ENCODE data around the gene TIMM29. TPM values are rescaled to one million over a fixed set of nuclear protein-coding genes. Genes with fewer than 3 reads are reported as not detected.

The TIMM29 gene
- total and polyA plus RNA-seq, 2 of the 13 experiments (the other 11 are each of a cell fraction or from before 2014, with no cell fraction given): 7.1 to 33.8 TPM

GRCh38 chr19:10961073-10961860, 32.7 kb downstream of the TIMM29 start (continued):
- peak; percentile 12; the same call in 1 of the 2 replicates for TF ChIP-seq ZNF784 (CRISPR knock-in tag; IDR thresholded peaks at IDR 0.05; ENCODE audit: borderline replicate concordance)
- TF ChIP-seq ZNF230 (CRISPR knock-in tag; IDR thresholded peaks at IDR 0.05): no peak
- no peak for TF ChIP-seq HOXA9 (CRISPR knock-in tag; IDR thresholded peaks at IDR 0.05; ENCODE audit: borderline replicate concordance)
- TF ChIP-seq ZMYM3 (CRISPR knock-in tag; IDR thresholded peaks at IDR 0.05): no peak
- TF ChIP-seq MAZ (IDR thresholded peaks at IDR 0.05; ENCODE audit: borderline replicate concordance, low read depth, low read length): 0 out of 2 replicates have a peak, but pooled peaks have one; percentile 52
- TF ChIP-seq MAZ (CRISPR knock-in tag; IDR thresholded peaks at IDR 0.05; ENCODE audit: low read depth): no peak
- TF ChIP-seq THAP7 (CRISPR knock-in tag; IDR thresholded peaks at IDR 0.05): no peak
- TF ChIP-seq ASH2L (IDR thresholded peaks at IDR 0.05; ENCODE audit: insufficient read length, low read depth, low read length): peak; percentile 83
- TF ChIP-seq ZNF317 (CRISPR knock-in tag; IDR thresholded peaks at IDR 0.05): no peak
- no peak for TF ChIP-seq ZBTB44 (CRISPR knock-in tag; IDR thresholded peaks at IDR 0.05)
- TF ChIP-seq ZNF546 (CRISPR knock-in tag; conservative IDR thresholded peaks at IDR 0.05): 0 out of 2 replicates have a peak, but pooled peaks have one; percentile 8
- TF ChIP-seq ZSCAN25 (CRISPR knock-in tag; IDR thresholded peaks at IDR 0.05): peak; percentile 18; the same call in 1 of the 2 replicates
- TF ChIP-seq BRCA1 (CRISPR knock-in tag; IDR thresholded peaks at IDR 0.05): no peak
- no peak for TF ChIP-seq HMGA1 (CRISPR knock-in tag; conservative IDR thresholded peaks at IDR 0.05)
- TF ChIP-seq GATAD2A (CRISPR knock-in tag; IDR thresholded peaks at IDR 0.05): no peak
- TF ChIP-seq ZNF746 (CRISPR knock-in tag; IDR thresholded peaks at IDR 0.05): no peak
- no peak for TF ChIP-seq HDAC6 (IDR thresholded peaks at IDR 0.05; ENCODE audit: low read depth, low read length)
- no peak for TF ChIP-seq KDM1A (CRISPR knock-in tag; IDR thresholded peaks at IDR 0.05)
- TF ChIP-seq SSRP1 (CRISPR knock-in tag; IDR thresholded peaks at IDR 0.05): no peak
- TF ChIP-seq BRD4 (CRISPR knock-in tag; IDR thresholded peaks at IDR 0.05): no peak
- no peak for TF ChIP-seq KDM2A (CRISPR knock-in tag; IDR thresholded peaks at IDR 0.05; ENCODE audit: borderline replicate concordance, low read depth)
- no peak for TF ChIP-seq FOXA3 (CRISPR knock-in tag; IDR thresholded peaks at IDR 0.05)
- TF ChIP-seq MXD1 (CRISPR knock-in tag; IDR thresholded peaks at IDR 0.05): no peak
- no peak for TF ChIP-seq PTBP1 (IDR thresholded peaks at IDR 0.05; ENCODE audit: low read depth, low read length, poor library complexity, severe bottlenecking)
- TF ChIP-seq PHF8 (CRISPR knock-in tag; IDR thresholded peaks at IDR 0.05): peak; percentile 35; the same call in 1 of the 2 replicates
- TF ChIP-seq HDAC2 (CRISPR knock-in tag; IDR thresholded peaks at IDR 0.05): no peak
- no peak for TF ChIP-seq ZBTB1 (CRISPR knock-in tag; IDR thresholded peaks at IDR 0.05; ENCODE audit: borderline replicate concordance)
- no peak for TF ChIP-seq HNRNPL (IDR thresholded peaks at IDR 0.05; ENCODE audit: low read depth, low read length)
- TF ChIP-seq ZFYVE20 (CRISPR knock-in tag; IDR thresholded peaks at IDR 0.05; ENCODE audit: borderline replicate concordance, low read depth): no peak

Measured in HepG2 (cell line).